ENCODE data around the gene TNFSF9.
"Not testable (repeated sequence)": the region's sequence is repeated elsewhere in the genome, so short reads cannot be mapped to it uniquely, and the experiment has no call there.

TNFSF9 gene

GRCh38 chr19:6572217-6572616 lies 41.4 kb downstream of the TNFSF9 start:
- H3K9me3 ChIP-seq (ENCODE audit: control insufficient read depth, low read length): no peaks in the 10 kb centered on the region
- no peak overlapping the region for H3K9ac ChIP-seq (ENCODE audit: low read length)
- no peaks in the 10 kb centered on the region for H3K27me3 ChIP-seq (ENCODE audit: control insufficient read depth, insufficient read depth, low read length)

GRCh38 chr19:6573350-6573749 lies 42.5 kb downstream of the TNFSF9 start:
- Histone ChIP-seq H3K9me3 (ENCODE audit: control insufficient read depth, low read length) (no peaks in the 10 kb centered on the region), H3K27me3 (ENCODE audit: control insufficient read depth, insufficient read depth, low read length) (no peaks in the 10 kb centered on the region), H3K4me3 (ENCODE audit: low read length) (no peak overlapping the region), H3K36me3 (ENCODE audit: control insufficient read depth, insufficient read depth, low read length) (no peaks in the 10 kb centered on the region), H3K9ac (ENCODE audit: low read length) (no peak overlapping the region), H3K4me1 (ENCODE audit: control insufficient read depth, insufficient read depth, low read length) (no peaks in the 10 kb centered on the region)

More at GRCh38 chr19:6572217-6572616, 41.4 kb downstream of the TNFSF9 start:
- no peaks in the 10 kb centered on the region for H3K36me3 ChIP-seq (ENCODE audit: control insufficient read depth, insufficient read depth, low read length)
- no peak overlapping the region for H3K4me3 ChIP-seq (ENCODE audit: low read length)
- no peaks in the 10 kb centered on the region for H3K4me1 ChIP-seq (ENCODE audit: control insufficient read depth, insufficient read depth, low read length)

- Histone ChIP-seq H3K9ac (ENCODE audit: low read length) (no peak overlapping the region), H3K4me3 (ENCODE audit: low read length) (no peak overlapping the region), H3K27me3 (ENCODE audit: control insufficient read depth, insufficient read depth, low read length) (no peaks in the 10 kb centered on the region), H3K4me1 (ENCODE audit: control insufficient read depth, insufficient read depth, low read length) (no peaks in the 10 kb centered on the region), H3K9me3 (ENCODE audit: control insufficient read depth, low read length) (no peaks in the 10 kb centered on the region), H3K36me3 (ENCODE audit: control insufficient read depth, insufficient read depth, low read length) (no peaks in the 10 kb centered on the region)
Measured at GRCh38 chr19:6576869-6577475, 46.1 kb downstream of the TNFSF9 start.

- no peaks in the 10 kb centered on the region for H3K27me3 ChIP-seq (ENCODE audit: control insufficient read depth, insufficient read depth, low read length)
- no peaks in the 10 kb centered on the region for H3K4me1 ChIP-seq (ENCODE audit: control insufficient read depth, insufficient read depth, low read length)
- no peaks in the 10 kb centered on the region for H3K36me3 ChIP-seq (ENCODE audit: control insufficient read depth, insufficient read depth, low read length)
Measured at GRCh38 chr19:6577476-6578125, 46.8 kb downstream of the TNFSF9 start.

GRCh38 chr19:6579450-6580178 lies 48.8 kb downstream of the TNFSF9 start:
- Histone ChIP-seq H3K4me1 (ENCODE audit: control insufficient read depth, insufficient read depth, low read length) (no peaks in the 10 kb centered on the region), H3K36me3 (ENCODE audit: control insufficient read depth, insufficient read depth, low read length) (no peaks in the 10 kb centered on the region), H3K4me3 (ENCODE audit: low read length) (no peak overlapping the region), H3K27me3 (ENCODE audit: control insufficient read depth, insufficient read depth, low read length) (no peaks in the 10 kb centered on the region), H3K9me3 (ENCODE audit: control insufficient read depth, low read length) (no peaks in the 10 kb centered on the region), H3K9ac (ENCODE audit: low read length) (no peak overlapping the region)

More at GRCh38 chr19:6577476-6578125, 46.8 kb downstream of the TNFSF9 start:
- no peak overlapping the region for H3K4me3 ChIP-seq (ENCODE audit: low read length)
- H3K9me3 ChIP-seq (ENCODE audit: control insufficient read depth, low read length): no peaks in the 10 kb centered on the region
- H3K9ac ChIP-seq (ENCODE audit: low read length): no peak overlapping the region

GRCh38 chr19:6580313-6580712 lies 49.5 kb downstream of the TNFSF9 start:
- H3K9ac ChIP-seq (ENCODE audit: low read length): no peak overlapping the region
- H3K27me3 ChIP-seq (ENCODE audit: control insufficient read depth, insufficient read depth, low read length): peaks cover 2% of the 10 kb centered on the region
- H3K9me3 ChIP-seq (ENCODE audit: control insufficient read depth, low read length): no peaks in the 10 kb centered on the region
- H3K4me3 ChIP-seq (ENCODE audit: low read length): no peak overlapping the region
- H3K4me1 ChIP-seq (ENCODE audit: control insufficient read depth, insufficient read depth, low read length): no peaks in the 10 kb centered on the region
- no peaks in the 10 kb centered on the region for H3K36me3 ChIP-seq (ENCODE audit: control insufficient read depth, insufficient read depth, low read length)

- H3K27me3 ChIP-seq (ENCODE audit: control insufficient read depth, insufficient read depth, low read length): peaks cover 22% of the 10 kb centered on the region
- H3K4me3 ChIP-seq (ENCODE audit: low read length); H3K36me3 ChIP-seq (ENCODE audit: control insufficient read depth, insufficient read depth, low read length); H3K9ac ChIP-seq (ENCODE audit: low read length); H3K9me3 ChIP-seq (ENCODE audit: control insufficient read depth, low read length); H3K4me1 ChIP-seq (ENCODE audit: control insufficient read depth, insufficient read depth, low read length): not testable (repeated sequence)
Measured at GRCh38 chr19:6582515-6583484, 52.0 kb downstream of the TNFSF9 start.
